ENCODE results near the gene AGFG2.

Gene AGFG2

DNA sequence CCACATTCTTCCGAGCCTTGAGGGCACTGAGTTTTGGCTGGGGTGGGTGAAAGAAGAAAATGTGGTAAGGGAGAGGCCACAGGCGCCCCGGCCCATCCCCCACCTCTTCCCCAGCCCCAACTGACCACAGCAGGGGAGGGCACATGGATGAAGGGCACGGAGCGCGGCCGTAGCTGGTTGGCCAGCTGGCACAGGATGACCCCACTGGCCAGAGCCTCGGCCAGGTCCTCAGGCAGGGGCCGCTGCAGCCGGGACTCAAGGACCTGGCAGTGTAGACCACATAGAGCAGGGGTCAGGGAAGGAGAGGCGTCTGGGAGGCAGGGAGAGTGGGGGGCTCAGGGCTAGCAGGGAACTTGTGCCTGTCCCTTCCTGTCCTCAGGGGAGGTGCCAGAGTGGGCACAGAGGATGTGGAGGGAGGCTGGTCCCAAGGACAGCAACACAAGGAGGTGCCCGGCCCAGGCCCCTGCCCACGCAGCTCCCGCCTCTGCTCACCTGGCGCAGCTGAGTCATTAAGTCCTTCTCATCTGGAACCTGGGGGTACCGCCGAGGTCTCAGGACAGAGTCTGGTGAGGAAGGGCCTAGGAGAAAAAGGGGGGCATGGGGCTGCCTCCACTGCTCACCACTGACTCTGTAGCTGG lies 36.9 kb downstream of the AGFG2 start:
- no peaks in the 10 kb centered on the region for H3K9me3 ChIP-seq (ENCODE audit: insufficient read depth, low read length)
- H4K20me1 ChIP-seq (ENCODE audit: insufficient read depth, low read length): no peaks in the 10 kb centered on the region
- no peak overlapping the region for H3K27ac ChIP-seq (ENCODE audit: low read length)

GRCh38 chr7:100576384-100576993 lies 37.5 kb downstream of the AGFG2 start:
- Histone ChIP-seq H3K4me1 (ENCODE audit: low read length) (no peaks in the 10 kb centered on the region), H3K4me2 (ENCODE audit: low read length) (no peak overlapping the region), H3K79me2 (ENCODE audit: low read length) (no peaks in the 10 kb centered on the region), H3K36me3 (replicated peaks; ENCODE audit: low read depth, low read length) (peaks cover 15% of the 10 kb centered on the region), H2AFZ (ENCODE audit: low read depth, low read length) (no peak overlapping the region), H3K27ac (ENCODE audit: low read length) (no peak overlapping the region), H3K9me3 (ENCODE audit: insufficient read depth, low read length) (no peaks in the 10 kb centered on the region), H3K9ac (ENCODE audit: low read length) (no peak overlapping the region), H4K20me1 (ENCODE audit: insufficient read depth, low read length) (no peaks in the 10 kb centered on the region), H3K4me3 (ENCODE audit: low read length) (no peak overlapping the region), H3K27me3 (ENCODE audit: low read depth, low read length) (no peaks in the 10 kb centered on the region)
- TF ChIP-seq CTCF (IDR thresholded peaks at IDR 0.05; ENCODE audit: low read depth, low read length) (no peak), EZH2phosphoT487 (IDR thresholded peaks at IDR 0.05; ENCODE audit: low read depth) (no peak)

More for the DNA sequence above, 36.9 kb downstream of the AGFG2 start:
- no peak overlapping the region for H2AFZ ChIP-seq (ENCODE audit: low read depth, low read length)
- H3K79me2 ChIP-seq (ENCODE audit: low read length): no peaks in the 10 kb centered on the region
- TF ChIP-seq EZH2phosphoT487 (IDR thresholded peaks at IDR 0.05; ENCODE audit: low read depth) (no peak), CTCF (IDR thresholded peaks at IDR 0.05; ENCODE audit: low read depth, low read length) (no peak)
- H3K4me2 ChIP-seq (ENCODE audit: low read length): no peak overlapping the region
- H3K4me3 ChIP-seq (ENCODE audit: low read length): no peak overlapping the region
- no peaks in the 10 kb centered on the region for H3K27me3 ChIP-seq (ENCODE audit: low read depth, low read length)
- H3K36me3 ChIP-seq (replicated peaks; ENCODE audit: low read depth, low read length): peaks cover 12% of the 10 kb centered on the region
- no peaks in the 10 kb centered on the region for H3K4me1 ChIP-seq (ENCODE audit: low read length)
- H3K9ac ChIP-seq (ENCODE audit: low read length): no peak overlapping the region

DNA sequence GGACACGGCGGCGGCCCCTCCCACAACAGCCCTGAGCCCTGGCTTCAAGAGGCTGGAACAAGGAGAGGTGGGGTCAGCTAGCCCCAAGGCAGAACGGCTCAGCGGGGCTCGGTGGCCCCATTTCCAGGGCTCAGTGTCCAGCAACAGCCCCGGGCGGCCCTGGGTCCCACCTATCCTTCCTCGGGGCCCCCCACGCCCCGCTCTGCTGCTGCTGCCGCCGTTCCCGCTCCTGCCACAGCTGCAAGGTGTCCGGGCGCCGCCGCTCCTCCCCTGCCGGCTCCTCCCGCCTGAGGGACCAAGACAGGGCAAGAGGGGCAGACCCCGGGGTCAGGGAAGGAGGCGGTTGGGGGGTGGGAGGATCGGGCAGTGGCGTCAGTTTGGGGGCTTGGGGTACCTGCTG lies 38.1 kb downstream of the AGFG2 start:
- H3K27me3 ChIP-seq (ENCODE audit: low read depth, low read length): no peaks in the 10 kb centered on the region
- TF ChIP-seq CTCF (IDR thresholded peaks at IDR 0.05; ENCODE audit: low read depth, low read length) (no peak), EZH2phosphoT487 (IDR thresholded peaks at IDR 0.05; ENCODE audit: low read depth) (no peak)
- H3K79me2 ChIP-seq (ENCODE audit: low read length): no peaks in the 10 kb centered on the region
- H3K9me3 ChIP-seq (ENCODE audit: insufficient read depth, low read length): no peaks in the 10 kb centered on the region
- H3K27ac ChIP-seq (ENCODE audit: low read length): no peak overlapping the region
- H3K4me2 ChIP-seq (ENCODE audit: low read length): no peak overlapping the region
- no peak overlapping the region for H3K9ac ChIP-seq (ENCODE audit: low read length)
- peaks cover 15% of the 10 kb centered on the region for H3K36me3 ChIP-seq (replicated peaks; ENCODE audit: low read depth, low read length)
- H3K4me3 ChIP-seq (ENCODE audit: low read length): no peak overlapping the region
- no peaks in the 10 kb centered on the region for H4K20me1 ChIP-seq (ENCODE audit: insufficient read depth, low read length)
- H2AFZ ChIP-seq (ENCODE audit: low read depth, low read length): no peak overlapping the region
- H3K4me1 ChIP-seq (ENCODE audit: low read length): no peaks in the 10 kb centered on the region

DNA sequence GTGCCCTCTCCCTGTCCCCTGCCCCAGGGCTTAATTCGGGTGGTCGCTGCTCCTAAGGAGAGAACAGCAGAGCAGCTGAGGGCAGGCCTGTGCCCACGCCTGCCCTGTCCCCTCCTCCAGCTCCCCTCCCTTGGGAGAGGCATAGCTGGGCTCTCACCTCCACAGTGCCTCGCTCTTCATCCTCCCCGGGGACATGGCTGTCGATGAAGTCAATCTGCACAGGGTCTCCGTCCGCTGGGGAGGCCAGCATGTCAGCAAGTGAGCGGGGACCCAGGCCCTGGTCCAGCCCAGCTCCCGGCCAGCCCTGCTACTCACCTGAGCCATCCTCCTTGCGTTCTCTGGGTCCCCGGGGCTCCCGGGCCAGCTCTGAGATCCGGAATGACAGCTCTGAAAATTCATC lies 38.5 kb downstream of the AGFG2 start:
- no peak overlapping the region for H3K4me3 ChIP-seq (ENCODE audit: low read length)
- no peak overlapping the region for H3K27ac ChIP-seq (ENCODE audit: low read length)
- no peaks in the 10 kb centered on the region for H4K20me1 ChIP-seq (ENCODE audit: insufficient read depth, low read length)
- H3K9me3 ChIP-seq (ENCODE audit: insufficient read depth, low read length): no peaks in the 10 kb centered on the region
- no peak overlapping the region for H3K9ac ChIP-seq (ENCODE audit: low read length)
- H3K79me2 ChIP-seq (ENCODE audit: low read length): no peaks in the 10 kb centered on the region
- H3K36me3 ChIP-seq (replicated peaks; ENCODE audit: low read depth, low read length): peaks cover 17% of the 10 kb centered on the region
- no peak overlapping the region for H3K4me2 ChIP-seq (ENCODE audit: low read length)
- H3K27me3 ChIP-seq (ENCODE audit: low read depth, low read length): no peaks in the 10 kb centered on the region
- H3K4me1 ChIP-seq (ENCODE audit: low read length): no peaks in the 10 kb centered on the region
- TF ChIP-seq CTCF (IDR thresholded peaks at IDR 0.05; ENCODE audit: low read depth, low read length) (no peak), EZH2phosphoT487 (IDR thresholded peaks at IDR 0.05; ENCODE audit: low read depth) (no peak)
- no peak overlapping the region for H2AFZ ChIP-seq (ENCODE audit: low read depth, low read length)
